HG03439 (cell line): ENCODE results near the gene NOP14.
A peak's percentile ranks its signal among the peaks of the same experiment; 100 is the strongest.
"Not testable (repeated sequence)": the region's sequence is repeated elsewhere in the genome, so short reads cannot be mapped to it uniquely, and the experiment has no call there.

Source experiments
- ATAC-seq: cut with Tn5 transposase; IDR thresholded peaks from one replicate; pipeline ENCODE4 v1.9.1; 2021; ENCODE audit warnings: mild to moderate bottlenecking, moderate library complexity; ENCODE audit not compliant: unreplicated experiment

NOP14 gene

DNA sequence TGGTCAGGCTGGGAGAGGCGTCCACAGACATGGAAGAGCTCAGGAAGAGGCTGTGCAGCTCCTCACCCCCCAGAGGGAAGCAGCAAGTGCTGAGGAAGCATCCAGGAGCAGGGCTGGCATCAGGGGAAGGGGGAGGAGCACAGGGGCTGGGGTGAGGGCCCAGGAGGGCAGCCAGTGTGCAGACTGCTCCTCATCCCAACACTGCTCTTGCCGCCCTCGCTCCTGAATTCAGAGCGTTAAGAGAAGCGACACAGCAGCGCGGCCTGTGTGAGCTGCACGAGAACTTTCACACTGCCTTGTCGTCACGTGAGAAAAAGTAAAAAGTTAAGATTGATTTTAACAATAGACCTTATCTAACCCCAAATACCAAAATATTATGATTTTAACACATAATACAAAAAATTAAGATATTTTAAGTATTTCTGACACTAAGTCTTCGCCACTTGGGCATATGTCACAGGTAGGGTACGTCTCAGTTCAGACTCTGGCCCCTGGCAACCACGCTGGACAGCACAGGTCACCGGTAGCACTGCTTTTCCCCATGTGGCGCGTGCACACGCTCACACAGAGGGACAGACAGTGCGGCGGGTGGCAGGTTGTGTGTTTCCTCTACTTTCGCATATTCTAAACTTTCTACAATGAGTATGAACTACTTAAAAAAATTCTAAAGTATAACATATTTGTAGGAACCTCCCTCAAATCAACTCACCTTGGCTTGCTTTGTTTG is 19.7 kb downstream of the NOP14 start:
- no peak for ATAC-seq

DNA sequence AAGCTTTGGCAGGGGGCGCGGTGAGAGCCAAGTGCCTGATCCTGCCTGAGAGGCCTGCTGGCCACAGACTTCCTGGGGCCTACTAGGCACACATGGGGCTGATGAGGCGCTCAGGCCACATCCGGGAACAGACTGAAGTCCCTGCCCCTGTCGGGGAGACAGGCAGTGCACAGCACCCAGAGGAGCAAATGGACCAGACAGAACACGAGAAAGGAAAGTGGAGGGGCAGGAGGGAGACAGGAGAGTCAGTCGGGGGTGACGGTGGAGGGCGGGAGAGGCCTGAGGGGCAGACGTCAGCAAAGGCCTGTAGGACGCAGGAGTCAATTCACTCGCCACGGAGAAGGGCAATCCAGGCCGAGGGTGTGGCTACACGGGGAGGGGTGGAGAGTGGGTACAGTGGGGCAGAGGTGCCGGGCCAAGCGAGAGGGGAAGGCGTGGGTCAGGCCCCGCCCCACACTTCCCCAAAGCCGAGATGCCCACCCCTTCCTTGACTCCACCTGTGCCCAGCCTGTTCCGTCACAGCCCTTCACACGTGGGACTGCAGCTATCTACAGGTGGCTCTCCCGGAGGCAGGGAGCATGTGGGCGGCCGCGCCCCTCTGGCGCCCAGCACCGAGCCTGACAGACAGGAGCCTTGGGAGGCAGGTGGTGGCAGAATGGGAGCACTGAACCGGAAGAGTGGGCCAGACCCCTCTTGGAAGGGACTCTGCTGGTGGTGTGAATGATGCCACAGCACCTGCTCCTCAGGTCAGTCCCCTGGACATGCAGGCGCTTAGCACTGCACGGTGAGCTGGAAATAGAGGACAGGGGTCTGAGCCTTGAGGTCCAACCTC is 20.5 kb downstream of the NOP14 start:
- no peak for ATAC-seq

DNA sequence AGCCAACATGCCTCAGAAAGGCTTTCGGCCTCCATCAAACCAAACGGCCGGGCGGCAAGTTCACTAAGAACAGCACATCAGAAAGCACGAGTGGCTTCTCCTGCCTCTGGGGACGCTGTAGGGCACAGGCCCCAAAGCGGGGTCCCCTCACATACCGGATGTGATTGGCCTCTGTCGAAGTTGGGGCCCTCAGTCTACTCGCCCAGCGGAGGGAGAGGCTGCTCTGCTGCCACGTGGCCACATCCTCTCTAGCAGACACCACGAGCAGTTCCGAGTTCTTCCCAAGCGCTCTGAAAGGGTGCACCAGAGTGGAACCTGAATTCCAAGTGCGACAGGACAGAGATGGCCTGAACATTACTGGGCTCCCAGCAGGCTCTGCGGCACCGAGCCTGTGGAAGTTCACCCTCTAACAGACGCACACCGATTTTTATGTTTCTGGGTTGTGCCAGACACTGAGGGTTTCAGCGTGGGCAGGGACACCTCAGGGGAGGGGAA is 21.1 kb downstream of the NOP14 start:
- no peak for ATAC-seq

DNA sequence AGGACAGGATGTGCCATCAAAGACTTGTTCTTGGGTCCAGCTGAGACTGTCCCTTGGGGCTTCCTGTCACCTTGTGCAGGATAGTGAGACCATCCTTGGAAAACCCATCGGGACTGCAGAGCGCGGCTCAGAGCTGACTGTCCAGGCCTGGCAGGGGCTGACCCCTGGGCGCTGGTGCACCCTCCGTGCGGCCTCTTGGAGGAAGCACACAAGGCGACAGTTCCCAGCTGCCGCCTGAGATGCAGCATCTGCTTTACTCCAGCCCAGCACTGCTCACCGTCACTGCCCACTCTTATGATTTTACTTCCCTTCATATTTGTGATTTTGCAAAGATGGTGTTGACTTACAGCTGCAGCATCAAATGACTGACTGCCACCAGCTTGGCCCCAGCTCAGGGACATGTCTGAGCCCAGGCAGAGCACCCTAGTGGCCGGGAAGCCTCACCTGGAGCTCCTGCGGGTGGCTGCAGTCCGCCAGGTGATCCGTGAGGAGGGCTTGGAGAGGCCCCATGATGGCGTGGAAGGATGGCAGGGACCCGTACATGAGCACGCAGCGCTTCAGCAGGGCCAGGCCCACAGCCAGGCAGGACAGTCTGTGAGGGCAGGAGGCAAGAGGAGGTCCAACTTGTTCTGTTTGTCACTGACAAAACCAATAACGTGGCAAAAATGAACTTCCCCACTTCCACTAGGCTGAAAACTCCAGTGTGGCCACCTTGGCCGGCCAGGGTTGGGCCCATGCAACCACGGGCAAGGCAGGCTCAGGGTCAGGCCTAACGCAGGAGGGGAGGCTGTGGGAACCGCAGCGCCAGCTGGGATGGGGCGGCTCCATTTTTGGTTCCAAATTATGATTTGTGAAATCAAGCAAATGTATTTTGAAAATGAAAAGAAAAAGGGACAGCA is 21.8 kb downstream of the NOP14 start:
- no peak for ATAC-seq

DNA sequence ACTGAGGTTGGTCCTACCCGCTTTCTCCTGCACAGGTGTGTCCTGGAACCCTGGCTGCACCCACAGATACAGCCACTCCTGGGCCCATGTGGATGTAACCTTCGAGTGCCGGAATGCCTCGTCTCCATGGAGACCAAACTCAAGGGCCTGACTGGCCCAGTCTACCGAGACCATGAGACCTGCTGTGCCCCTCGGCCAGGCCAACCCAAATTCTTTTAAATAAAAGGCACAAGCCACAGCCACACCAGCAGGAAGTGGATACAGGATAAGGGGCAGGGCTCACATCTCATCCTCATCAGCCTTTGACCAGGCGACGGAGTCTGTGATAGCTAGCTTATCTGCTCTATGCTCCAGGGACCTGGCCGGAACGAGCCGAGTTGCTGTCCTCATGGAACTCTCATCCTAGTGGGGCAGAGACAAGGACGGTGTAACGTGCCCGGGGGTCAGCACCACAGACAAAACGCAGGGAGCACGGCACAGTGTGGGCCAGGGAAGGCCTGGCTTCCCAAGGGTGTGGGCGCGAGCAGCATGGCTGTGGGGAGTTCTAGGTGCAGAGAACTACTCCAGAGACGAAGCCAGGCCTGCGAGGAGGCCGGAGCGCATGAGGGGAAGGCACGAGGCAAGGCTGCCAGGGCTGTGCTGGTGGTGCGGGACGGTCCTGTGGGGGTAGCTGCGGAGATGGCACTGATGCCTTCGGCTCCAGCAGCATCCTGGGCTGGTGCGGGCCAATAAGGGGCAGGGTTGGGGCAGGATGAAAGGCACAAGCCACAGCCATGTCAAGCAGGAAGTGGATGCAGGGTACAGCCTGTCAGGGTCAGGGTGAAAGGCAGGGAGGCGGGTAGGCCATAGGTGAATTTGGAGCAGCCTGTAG is 22.7 kb downstream of the NOP14 start:
- no peak for ATAC-seq

DNA sequence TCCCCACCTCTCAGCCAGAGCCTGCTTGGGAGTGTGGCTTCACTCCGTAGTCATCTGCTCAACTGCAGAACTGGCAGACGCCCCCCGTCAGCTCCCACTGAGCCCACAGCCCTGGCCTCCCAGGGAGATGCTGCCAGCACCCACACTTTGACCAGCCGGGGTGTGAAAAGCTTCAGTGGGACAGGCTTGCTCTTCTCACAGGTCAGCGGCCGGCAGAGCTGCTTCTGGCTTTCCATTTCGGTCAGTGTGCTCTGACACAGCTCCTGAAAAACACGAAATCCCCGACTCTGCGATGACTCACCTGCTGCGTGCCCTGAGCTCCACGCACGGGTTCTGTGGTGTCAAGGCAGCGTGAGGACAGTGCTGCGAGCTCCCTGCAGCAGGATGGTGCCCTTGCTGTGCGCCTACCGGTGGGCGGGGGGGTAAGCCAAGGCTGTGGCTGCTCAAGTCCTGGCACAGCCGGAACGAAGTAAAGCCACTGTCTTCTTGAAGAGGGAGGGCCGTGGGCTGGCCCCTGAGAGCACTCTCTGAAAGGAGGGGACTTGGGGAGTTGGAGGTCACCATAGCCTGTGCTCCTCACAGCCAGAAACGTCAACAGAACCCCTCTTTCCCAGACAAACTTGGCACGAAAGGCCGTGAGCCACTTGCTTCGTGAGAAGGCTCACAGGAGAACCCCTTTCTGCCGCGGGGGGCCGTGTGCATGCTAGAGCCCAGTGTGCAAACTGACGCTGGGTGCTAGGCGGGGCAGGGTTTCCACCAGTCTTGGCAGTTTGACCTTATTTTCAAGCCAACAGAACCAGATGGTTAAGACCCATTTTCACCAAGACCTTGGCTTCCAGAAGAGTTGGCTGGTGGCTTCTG is 23.6 kb downstream of the NOP14 start:
- ATAC-seq: no peak

DNA sequence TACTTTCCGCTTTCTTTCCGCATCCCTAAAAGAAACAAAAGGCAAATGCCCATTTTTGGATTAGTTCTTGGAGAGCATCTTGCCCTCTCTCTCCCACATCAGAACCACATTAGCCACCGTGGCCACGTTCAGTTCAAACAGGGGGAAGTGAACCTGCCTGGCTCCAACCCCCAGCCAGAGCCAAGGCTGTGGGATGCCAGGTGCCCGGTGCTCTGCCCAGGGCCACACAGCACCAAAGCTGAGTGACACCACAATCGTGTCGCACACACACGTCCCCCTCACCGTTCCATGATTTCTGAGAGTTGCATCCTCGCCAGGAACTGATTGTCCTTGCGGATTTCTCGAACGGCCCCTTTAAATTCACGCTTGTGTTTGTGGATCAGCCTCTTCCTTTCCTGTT is 24.3 kb downstream of the NOP14 start:
- ATAC-seq: no peak

DNA sequence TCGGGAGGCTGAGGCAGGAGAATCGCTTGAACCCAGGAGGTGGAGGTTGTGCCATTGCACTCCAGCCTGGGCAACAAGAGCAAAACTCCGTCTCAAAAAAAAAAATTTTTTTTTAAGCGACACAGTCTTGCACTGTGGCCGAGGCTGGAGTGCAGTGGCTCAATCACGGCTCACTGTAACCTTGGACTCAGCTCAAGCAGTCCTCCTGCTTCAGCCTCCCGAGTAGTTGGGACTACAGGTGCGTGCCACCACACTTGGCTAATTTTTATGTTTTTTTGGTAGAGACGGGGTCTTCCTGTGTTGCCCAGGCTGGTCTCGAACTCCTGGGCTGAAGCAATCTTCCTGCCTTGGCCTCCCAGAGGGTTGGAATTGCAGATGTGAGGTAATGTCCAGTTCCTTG is 24.8 kb downstream of the NOP14 start:
- not testable (repeated sequence) for ATAC-seq

DNA sequence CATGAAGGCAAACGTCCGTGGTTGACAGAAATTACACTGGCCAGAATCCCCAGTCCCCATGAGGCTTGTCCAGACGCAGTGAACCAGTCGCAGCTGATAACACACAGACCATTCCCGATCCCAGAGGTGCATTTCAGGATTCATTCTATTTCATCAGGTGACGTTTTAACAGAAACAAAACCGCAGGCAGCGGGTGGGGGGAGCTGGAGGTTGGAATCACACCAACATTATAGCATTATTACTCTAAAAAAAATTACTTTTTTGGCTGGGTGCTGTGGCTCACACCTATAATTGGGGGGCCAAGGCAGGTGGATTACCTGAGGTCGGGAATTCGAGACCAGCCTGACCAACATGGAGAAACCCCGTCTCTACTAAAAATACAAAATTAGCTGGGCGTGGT is 25.2 kb downstream of the NOP14 start:
- ATAC-seq: no peak

DNA sequence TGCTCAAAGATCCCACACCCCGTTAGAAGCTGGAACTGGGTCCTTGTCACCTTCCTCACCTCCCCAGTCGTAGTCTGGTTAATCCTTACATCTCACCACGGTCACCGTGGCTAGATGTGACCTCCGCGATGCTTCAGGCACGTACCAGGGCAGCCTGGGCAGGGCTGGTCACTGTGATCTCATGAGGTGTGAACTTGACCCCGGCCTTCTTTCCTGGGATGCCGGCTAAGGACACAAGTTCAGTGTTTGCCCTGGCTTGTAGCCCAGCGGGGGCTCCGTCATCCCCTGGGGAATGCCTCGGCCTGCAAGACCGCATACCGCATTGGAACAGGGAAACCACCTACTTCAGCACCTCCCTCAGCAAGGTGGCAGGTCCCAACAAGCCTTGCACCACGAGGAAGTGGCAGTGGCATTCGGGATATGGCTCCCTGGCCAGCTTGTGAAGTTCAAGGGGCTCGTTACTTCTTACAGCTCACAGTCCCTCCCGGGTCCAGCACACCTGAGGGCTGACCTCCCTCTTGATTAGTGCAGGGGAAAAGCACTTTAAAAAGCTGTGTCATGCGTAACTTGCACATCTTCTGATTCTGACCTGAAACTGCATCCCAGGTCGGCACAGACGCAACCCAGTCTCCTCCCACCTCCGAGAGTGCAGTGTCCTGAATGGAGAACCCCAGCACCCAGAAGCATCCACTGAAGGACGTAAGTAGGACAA is 25.9 kb downstream of the NOP14 start:
- ATAC-seq: peak; percentile 26

DNA sequence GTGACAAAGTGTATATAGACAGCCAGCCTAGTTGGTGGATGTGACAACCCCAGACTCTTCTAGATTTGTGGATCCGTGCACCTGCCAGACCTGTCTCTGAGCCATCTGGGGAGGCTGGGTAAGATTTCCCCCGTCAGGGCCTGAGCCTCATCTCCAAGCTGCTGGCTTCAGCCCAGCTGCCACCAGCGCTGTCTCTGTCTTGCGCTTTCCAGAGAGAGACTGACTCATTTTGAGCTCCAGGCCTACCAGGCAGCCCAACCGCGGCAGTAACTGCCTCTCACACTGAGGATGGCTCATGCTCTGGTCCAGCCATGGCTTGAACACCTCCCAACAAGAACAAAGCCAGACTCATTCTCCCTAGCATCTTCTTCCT is 26.4 kb downstream of the NOP14 start:
- peak; percentile 23 for ATAC-seq

DNA sequence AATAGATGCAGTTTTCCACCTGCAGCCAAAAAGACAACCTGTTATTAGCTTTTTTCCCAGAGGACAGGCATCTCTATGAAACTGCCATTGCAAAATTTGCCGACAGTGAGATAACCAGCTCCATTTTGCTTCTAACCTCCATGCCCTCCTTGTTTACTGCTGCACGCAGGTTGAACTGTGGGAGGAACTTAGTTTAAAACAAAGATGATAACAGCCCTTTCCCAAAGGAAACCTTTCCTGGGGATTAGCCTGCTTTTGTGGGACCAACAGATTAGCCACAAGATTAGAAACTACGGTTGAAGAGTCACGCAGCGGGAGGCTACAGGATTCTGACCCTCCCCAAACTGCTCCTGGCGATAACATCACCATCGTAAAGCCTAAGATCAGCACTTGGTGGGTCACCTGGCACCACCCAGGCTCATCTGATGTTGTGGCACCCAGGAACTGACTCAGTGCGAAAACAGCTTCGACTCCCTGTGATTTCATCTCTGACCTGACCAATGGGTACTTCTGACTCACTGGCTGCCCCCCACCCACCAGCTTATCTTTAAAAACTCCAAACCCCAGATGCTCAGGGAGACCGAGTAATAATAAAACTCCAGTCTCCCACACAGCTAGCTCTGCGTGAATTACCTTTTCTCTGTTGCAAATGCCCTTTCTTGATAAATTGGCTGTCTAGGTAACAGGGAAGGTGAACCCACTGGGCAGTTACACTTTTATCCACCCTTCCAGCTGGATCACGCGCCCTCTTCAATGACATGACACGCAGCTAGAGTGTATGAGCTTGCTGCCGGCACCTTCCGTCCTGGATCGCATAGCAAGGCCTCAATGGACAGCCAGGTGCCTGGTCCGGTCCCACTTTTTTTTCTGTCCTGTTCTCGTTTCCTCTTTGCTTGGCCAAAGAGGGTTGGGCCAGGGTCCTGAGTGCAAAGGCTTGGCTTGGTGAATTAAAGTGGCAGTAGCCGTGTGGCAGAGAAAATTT is 27.2 kb downstream of the NOP14 start:
- ATAC-seq: peak; percentile 5

DNA sequence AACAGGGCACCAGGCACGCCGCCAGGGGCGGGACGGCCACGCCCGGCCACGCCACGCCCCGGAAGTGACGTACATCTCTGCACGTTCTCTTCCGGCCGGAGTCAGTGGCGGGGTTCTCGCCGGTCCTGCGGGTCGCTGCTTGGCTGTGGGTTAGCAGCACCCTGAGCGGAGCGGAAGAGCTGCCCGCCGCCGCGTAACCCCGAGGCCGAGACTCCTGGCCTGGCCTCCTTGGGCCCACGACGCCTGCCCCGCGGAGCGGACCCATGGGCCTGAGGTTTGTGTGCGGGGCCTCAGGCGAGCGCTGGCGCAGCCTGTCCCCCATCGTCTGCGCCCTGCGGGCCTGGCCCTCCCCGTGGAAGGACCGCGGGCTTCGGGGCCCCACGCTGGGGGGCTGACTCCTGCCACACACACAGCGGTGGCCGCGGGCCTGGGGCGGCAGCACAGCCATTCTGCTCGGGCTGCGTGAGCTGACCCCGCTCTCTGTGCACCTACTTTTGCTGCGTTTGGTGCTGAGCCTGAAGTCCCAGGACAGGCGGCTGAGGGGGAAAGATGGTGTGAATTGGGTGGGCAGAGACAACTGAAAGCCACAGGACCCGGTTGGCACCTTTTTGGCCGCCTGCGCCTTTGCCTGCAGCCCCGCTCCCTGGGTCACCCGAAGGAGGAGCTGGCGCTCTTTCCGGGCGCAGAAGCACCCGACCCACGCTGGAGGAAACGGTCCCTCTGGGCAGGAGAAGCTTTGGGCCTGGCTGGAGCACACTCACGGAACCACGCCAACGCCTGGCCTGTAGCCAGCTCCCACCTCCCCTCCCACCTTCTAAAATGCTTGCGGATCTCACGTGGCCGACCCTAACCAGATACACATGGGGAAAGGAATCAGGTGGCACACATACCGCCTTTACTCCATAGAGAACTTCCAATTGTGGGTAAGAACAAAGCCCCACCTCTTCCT is 28.1 kb downstream of the NOP14 start:
- peak; percentile 39 for ATAC-seq

DNA sequence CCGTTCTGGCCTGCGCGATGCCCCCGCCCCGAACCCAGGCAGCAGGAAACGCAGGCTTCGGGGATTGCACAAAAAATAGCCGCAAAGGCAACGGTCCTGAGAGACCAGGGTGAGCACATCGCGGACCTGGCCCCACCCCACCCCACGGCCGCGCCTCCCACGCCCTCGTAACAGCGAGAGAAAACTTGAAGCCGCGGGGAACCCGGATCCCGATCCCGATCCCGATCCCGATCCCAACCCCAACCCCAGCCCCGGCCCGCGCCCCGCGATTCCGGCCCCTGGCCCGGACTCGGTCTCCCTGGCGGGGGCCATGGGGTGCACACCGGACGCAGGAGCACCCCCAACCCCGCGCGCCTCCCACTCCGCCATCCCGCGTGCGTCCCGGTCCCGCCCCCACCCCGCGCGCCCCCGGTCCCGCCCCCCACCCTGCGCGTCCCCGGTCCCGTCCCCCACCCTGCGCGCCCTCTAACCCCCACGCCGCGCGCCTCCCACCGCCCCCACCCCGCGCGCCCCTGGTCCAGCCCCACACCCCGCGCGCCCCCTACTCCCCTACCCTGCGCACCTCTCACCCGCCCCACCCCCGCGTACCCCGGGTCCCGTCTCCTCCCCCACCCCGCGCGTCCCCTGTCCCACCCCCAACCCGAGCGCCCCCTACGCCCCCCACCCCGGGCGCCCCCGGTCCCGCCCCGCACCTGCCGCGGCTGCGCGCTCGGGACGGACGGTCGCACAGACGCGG is 29.0 kb downstream of the NOP14 start:
- no peak for ATAC-seq

DNA sequence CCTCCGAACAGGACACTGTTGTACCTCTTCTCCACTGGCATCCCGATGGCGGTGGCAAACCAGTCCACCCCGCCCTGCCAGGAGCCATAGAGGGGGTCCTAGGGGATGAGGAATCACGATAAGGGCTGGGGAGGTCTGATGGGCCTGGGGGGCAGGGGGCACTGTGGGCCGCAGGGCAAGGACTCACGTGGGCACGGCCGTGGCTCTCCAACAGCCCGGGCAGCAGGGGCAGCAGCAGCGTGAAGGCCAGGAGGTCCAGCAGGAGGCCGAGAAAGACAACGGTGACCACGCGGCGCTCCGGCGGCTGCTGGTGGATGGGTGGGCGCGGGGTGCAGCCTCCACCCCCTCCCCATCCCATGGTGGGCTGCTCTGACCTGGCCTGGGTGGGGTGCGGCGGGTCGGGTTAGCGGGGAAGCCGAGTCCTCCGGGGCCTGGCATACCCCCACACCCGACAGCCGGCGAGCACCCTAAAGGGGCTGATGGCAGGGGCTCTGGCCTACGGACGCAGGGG is 29.6 kb downstream of the NOP14 start:
- no peak for ATAC-seq
